ENCODE results near the gene ERCC6L. TPM values are rescaled to one million over a fixed set of nuclear protein-coding genes. Genes with fewer than 3 reads are reported as not detected.

The ERCC6L gene
- polyA plus RNA-seq, 3 donors: 0.04 to 0.24 (median 0.05) TPM

DNA sequence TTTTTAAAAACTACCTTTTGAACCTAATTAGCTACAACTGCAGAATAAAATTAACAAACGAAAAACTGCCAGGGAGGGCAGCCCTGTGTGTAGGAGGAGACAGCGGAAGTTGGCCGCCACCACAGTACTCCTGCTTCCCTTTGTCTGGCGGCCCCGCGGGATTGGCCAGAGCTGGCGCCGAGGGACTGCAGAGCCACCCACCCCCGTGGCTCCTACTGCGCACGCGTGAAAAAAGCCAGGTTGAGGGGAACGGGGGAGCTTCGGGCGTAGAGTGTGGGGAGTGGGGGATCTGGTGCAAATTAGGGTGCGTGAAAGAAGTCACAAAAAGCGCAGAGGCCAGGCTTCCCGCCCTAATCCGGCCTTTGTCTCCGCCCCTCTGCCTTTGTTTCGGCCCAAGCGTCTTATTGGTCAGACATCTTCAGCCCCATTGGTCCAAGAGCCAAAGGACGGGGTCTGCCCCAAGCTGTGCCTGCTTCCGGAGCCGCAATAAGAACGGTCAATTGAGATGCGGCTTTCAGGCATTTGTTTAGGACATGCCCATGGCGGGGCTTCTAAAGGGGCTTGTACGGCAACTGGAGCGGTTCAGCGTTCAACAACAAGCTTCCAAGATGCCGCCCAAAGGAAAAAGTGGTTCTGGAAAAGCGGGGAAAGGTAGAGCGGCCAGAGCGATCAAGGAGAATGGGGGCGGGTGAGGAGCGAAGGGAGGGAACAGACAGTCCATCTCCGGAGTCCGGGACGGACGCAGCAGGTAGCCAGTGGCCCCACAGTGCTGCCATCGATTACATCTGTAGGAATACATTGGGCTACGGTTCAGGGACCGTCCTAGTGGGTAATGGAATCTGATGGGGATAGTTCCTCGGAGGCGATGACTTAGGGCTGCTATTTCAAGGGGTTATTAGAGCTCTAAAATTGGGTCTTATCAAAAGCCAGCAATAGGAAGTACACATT is 57.4 kb downstream of the ERCC6L start, which contains the start of gene PIN4:
PIN4 (plus strand) TSS at position 580 of the 948 bp plus-strand sequence; CDS start at position 609, 29 bp downstream.
- Mint-ChIP-seq H3K9me3 (peaks cover 0 to 6% (median 2%) of the 10 kb centered on the region in 7 donors), H3K36me3 (peaks cover 0 to 4% of the 10 kb centered on the region in 2 donors), H3K4me1 (peaks cover 2% of the 10 kb centered on the region), H3K27me3 (ENCODE audit: low read depth in 3 of 3) (peaks cover 0 to 5% (median 0%) of the 10 kb centered on the region in 3 donors), H3K4me3 (no peak within 1 kb of the TSS), H3K27ac (no peak within 1 kb of the TSS)
- Histone ChIP-seq H3K27me3 (ENCODE audit: control insufficient read depth in 2 of 2, insufficient read depth in 2 of 2, low read length in 2 of 2) (no peaks in the 10 kb centered on the region), H3K9ac (ENCODE audit: insufficient read depth, low read length, poor library complexity, severe bottlenecking) (peak within 1 kb of the TSS; percentile 65), H3K27ac (ENCODE audit: low read depth in 1 of 2, low read length in 2 of 2) (peak within 1 kb of the TSS; percentile 73 to 74), H3K4me2 (replicated peaks; ENCODE audit: extremely low read depth, low read length, poor library complexity, severe bottlenecking) (peak within 1 kb of the TSS; percentile 84), H3K79me2 (ENCODE audit: insufficient read depth, low read length) (peaks cover 13% of the 10 kb centered on the region), H3K36me3 (replicated peaks in 1 of 2; ENCODE audit: control insufficient read depth in 1 of 2, insufficient read depth in 2 of 2, low read length in 2 of 2) (peaks cover 2 to 4% of the 10 kb centered on the region in 2 donors), H4K20me1 (ENCODE audit: insufficient read depth, low read length) (no peaks in the 10 kb centered on the region), H3K9me3 (replicated peaks in 1 of 2; ENCODE audit: control insufficient read depth in 1 of 2, insufficient read depth in 1 of 2, low read length in 2 of 2) (no peaks in the 10 kb centered on the region), H3K4me3 (replicated peaks in 1 of 3; ENCODE audit: low read depth in 2 of 3, low read length in 3 of 3) (peak within 1 kb of the TSS; percentile 75 to 85 (median 80)), H3K4me1 (ENCODE audit: control insufficient read depth in 1 of 2, insufficient read depth in 2 of 2, low read length in 2 of 2) (peaks cover 14 to 21% of the 10 kb centered on the region in 2 donors), H2AFZ (ENCODE audit: insufficient read depth, low read depth, low read length, poor library complexity, severe bottlenecking) (peak within 1 kb of the TSS; percentile 68)
- intact Hi-C loops (cut with micrococcal nuclease): loop anchor here in 1 of 2 donors (10.0 kb wide), 1 partner anchor 47 kb away; the partner anchor contains the start of gene RTL5
- WGBS (ENCODE audit: insufficient coverage): 0% methylated on average over 20 of the region's 46 CpGs
- DNase-seq: peak; percentile 87 to 90 (median 89)
- TF ChIP-seq, protein P1, sequence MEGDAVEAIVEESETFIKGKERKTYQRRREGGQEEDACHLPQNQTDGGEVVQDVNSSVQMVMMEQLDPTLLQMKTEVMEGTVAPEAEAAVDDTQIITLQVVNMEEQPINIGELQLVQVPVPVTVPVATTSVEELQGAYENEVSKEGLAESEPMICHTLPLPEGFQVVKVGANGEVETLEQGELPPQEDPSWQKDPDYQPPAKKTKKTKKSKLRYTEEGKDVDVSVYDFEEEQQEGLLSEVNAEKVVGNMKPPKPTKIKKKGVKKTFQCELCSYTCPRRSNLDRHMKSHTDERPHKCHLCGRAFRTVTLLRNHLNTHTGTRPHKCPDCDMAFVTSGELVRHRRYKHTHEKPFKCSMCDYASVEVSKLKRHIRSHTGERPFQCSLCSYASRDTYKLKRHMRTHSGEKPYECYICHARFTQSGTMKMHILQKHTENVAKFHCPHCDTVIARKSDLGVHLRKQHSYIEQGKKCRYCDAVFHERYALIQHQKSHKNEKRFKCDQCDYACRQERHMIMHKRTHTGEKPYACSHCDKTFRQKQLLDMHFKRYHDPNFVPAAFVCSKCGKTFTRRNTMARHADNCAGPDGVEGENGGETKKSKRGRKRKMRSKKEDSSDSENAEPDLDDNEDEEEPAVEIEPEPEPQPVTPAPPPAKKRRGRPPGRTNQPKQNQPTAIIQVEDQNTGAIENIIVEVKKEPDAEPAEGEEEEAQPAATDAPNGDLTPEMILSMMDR (IDR thresholded peaks at IDR 0.05): no peak

DNA sequence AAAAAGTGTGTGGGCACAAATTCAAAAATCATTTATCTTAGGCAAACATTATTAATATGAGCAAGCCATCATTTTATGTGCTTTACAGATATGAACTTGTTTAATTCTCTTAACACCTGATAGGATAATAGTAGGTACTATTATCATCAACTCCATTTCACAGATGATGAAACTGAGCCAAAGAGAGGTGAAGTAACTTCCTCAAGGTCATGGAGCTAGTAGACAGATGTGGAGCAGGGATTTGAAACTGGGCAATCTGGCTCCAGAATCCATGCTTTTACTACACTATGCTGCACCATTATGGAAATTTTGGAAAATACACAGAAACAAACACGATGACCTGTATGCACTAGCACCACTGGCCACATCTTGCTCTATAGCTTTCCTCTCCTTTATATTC is 58.3 kb downstream of the ERCC6L start:
- TF ChIP-seq, protein P1 (IDR thresholded peaks at IDR 0.05): no peak
- Mint-ChIP-seq H3K4me3 (no peak overlapping the region), H3K27me3 (ENCODE audit: low read depth in 3 of 3) (peaks cover 0 to 5% (median 0%) of the 10 kb centered on the region in 3 donors), H3K4me1 (peaks cover 2% of the 10 kb centered on the region), H3K27ac (no peak overlapping the region), H3K9me3 (peaks cover 0 to 6% (median 2%) of the 10 kb centered on the region in 7 donors), H3K36me3 (peaks cover 0 to 4% of the 10 kb centered on the region in 2 donors)
- peak overlapping the region in 1 of 3 experiments; percentile 80 for H3K4me3 ChIP-seq (replicated peaks in 1 of 3; ENCODE audit: low read depth in 2 of 3, low read length in 3 of 3)
- peak overlapping the region in 1 of 2 donors; percentile 74 for H3K27ac ChIP-seq (ENCODE audit: low read depth in 1 of 2, low read length in 2 of 2)
- H3K36me3 ChIP-seq (replicated peaks in 1 of 2; ENCODE audit: control insufficient read depth in 1 of 2, insufficient read depth in 2 of 2, low read length in 2 of 2): no peaks in the 10 kb centered on the region
- peaks cover 13% of the 10 kb centered on the region for H3K79me2 ChIP-seq (ENCODE audit: insufficient read depth, low read length)
- no peak overlapping the region for H3K9ac ChIP-seq (ENCODE audit: insufficient read depth, low read length, poor library complexity, severe bottlenecking)
- no peaks in the 10 kb centered on the region for H4K20me1 ChIP-seq (ENCODE audit: insufficient read depth, low read length)
- H3K4me2 ChIP-seq (replicated peaks; ENCODE audit: extremely low read depth, low read length, poor library complexity, severe bottlenecking): peak overlapping the region; percentile 84
- H3K4me1 ChIP-seq (ENCODE audit: control insufficient read depth in 1 of 2, insufficient read depth in 2 of 2, low read length in 2 of 2): peaks cover 14 to 21% of the 10 kb centered on the region in 2 donors
- H3K27me3 ChIP-seq (ENCODE audit: control insufficient read depth in 2 of 2, insufficient read depth in 2 of 2, low read length in 2 of 2): no peaks in the 10 kb centered on the region
- DNase-seq: peak in 1 of 3 donors; percentile 1
- H2AFZ ChIP-seq (ENCODE audit: insufficient read depth, low read depth, low read length, poor library complexity, severe bottlenecking): peak overlapping the region; percentile 68
- WGBS (ENCODE audit: insufficient coverage): 0% methylated on average over 1 of the region's 1 CpG
- no peaks in the 10 kb centered on the region for H3K9me3 ChIP-seq (replicated peaks in 1 of 2; ENCODE audit: control insufficient read depth in 1 of 2, insufficient read depth in 1 of 2, low read length in 2 of 2)
- intact Hi-C loops (cut with micrococcal nuclease): loop anchor here in 1 of 2 donors (10.0 kb wide), 1 partner anchor 46 kb away; the partner anchor contains the start of gene RTL5

All from CD14-positive monocyte (primary cell).